HEK293 (cell line): ENCODE data around the gene MESP2.

ENCODE experiments used
- CTCF ChIA-PET: fragments of 350-600 bp; formaldehyde crosslinking; extraction: SDS; loops from one replicate; lab custom pipeline; 2021; ENCODE audit warnings: antibody characterized with exemption; lab: Yijun Ruan, JAX
- POLR2A ChIA-PET: fragments of 300-600 bp; formaldehyde crosslinking; extraction: SDS; loops from one replicate; lab custom pipeline; 2020; ENCODE audit warnings: antibody characterized with exemption, inconsistent platforms; lab: Yijun Ruan, JAX
- H3K27ac ChIP-seq: fragments of 200-500 bp; sonication (Bioruptor generic); 2 replicates; pipeline ENCODE4 v1.5.1; 2014; ENCODE audit warnings: low read depth, low read length, control low read depth, inconsistent platforms; ENCODE audit errors: extremely low read depth
- H3K36me3 ChIP-seq, 2 experiments: fragments of 200-500 bp in 1 of 2; sonication (Bioruptor generic) in 1 of 2; 1 replicate in 1 of 2; 2 replicates in 1 of 2; pipeline ENCODE4 v1.5.1; 2014 to 2017; ENCODE audit warnings: inconsistent platforms in 2 of 2, low read length in 2 of 2; ENCODE audit not compliant: control insufficient read depth in 2 of 2, insufficient read depth in 1 of 2
- H3K4me1 ChIP-seq: fragments of 200-500 bp; sonication (Bioruptor generic); 2 replicates; pipeline ENCODE4 v1.5.1; 2014; ENCODE audit warnings: mild to moderate bottlenecking, low read length, inconsistent platforms; ENCODE audit not compliant: control insufficient read depth, insufficient read depth
- H3K4me3 ChIP-seq: 2 replicates; pipeline ENCODE4 v1.5.1; 2011; ENCODE audit warnings: low read depth, mild to moderate bottlenecking, control low read depth, low read length, moderate library complexity
- H3K9me3 ChIP-seq: fragments of 200-500 bp; sonication (Bioruptor generic); 2 replicates; pipeline ENCODE4 v1.5.1; 2014; ENCODE audit warnings: low read depth, low read length, inconsistent platforms; ENCODE audit not compliant: control insufficient read depth, insufficient read depth
- GLIS2 ChIP-seq: fragments of 450-650 bp; formaldehyde crosslinking; IDR thresholded peaks from 2 replicates; pipeline ENCODE4 v1.5.1; 2016; ENCODE audit warnings: missing biosample characterization, missing genetic modification characterization
- IKZF3 ChIP-seq: fragments of 450-650 bp; IDR thresholded peaks from 2 replicates; pipeline ENCODE4 v1.5.0; 2018; ENCODE audit warnings: missing biosample characterization, mild to moderate bottlenecking, missing genetic modification characterization, moderate library complexity
- SCRT2 ChIP-seq: fragments of 450-650 bp; formaldehyde crosslinking; IDR thresholded peaks from 2 replicates; pipeline ENCODE4 v1.5.1; 2016; ENCODE audit warnings: missing biosample characterization, missing genetic modification characterization
- YY1 ChIP-seq: fragments of 450-650 bp; formaldehyde crosslinking; IDR thresholded peaks from 2 replicates; pipeline ENCODE4 v1.5.1; 2018; ENCODE audit warnings: missing biosample characterization, missing genetic modification characterization
- ZBTB17 ChIP-seq: fragments of 450-650 bp; formaldehyde crosslinking; IDR thresholded peaks from 2 replicates; pipeline ENCODE4 v1.5.1; 2016; ENCODE audit warnings: missing biosample characterization, missing genetic modification characterization
- ZBTB7A ChIP-seq: fragments of 450-650 bp; formaldehyde crosslinking; IDR thresholded peaks from 2 replicates; pipeline ENCODE4 v1.5.1; 2016; ENCODE audit warnings: low read depth, missing biosample characterization, missing genetic modification characterization
- ZBTB8A ChIP-seq: fragments of 450-650 bp; formaldehyde crosslinking; IDR thresholded peaks from 2 replicates; pipeline ENCODE4 v1.5.1; 2016; ENCODE audit warnings: missing biosample characterization, missing genetic modification characterization
- ZNF10 ChIP-seq: fragments of 450-650 bp; formaldehyde crosslinking; IDR thresholded peaks from 2 replicates; pipeline ENCODE4 v1.5.1; 2017; ENCODE audit warnings: missing biosample characterization, missing genetic modification characterization
- ZNF184 ChIP-seq: fragments of 450-650 bp; IDR thresholded peaks from 2 replicates; pipeline ENCODE4 v1.5.1; 2018; ENCODE audit warnings: missing biosample characterization, mild to moderate bottlenecking, missing genetic modification characterization
- ZNF202 ChIP-seq: fragments of 450-650 bp; formaldehyde crosslinking; IDR thresholded peaks from 2 replicates; pipeline ENCODE4 v1.5.1; 2016; ENCODE audit warnings: missing biosample characterization, missing genetic modification characterization, borderline replicate concordance
- ZNF335 ChIP-seq: fragments of 450-650 bp; formaldehyde crosslinking; conservative IDR thresholded peaks from 2 replicates; pipeline ENCODE4 v1.5.1; 2016; ENCODE audit warnings: missing biosample characterization, missing genetic modification characterization
- ZNF529 ChIP-seq: fragments of 450-650 bp; formaldehyde crosslinking; IDR thresholded peaks from 2 replicates; pipeline ENCODE4 v1.5.1; 2017; ENCODE audit warnings: missing genetic modification characterization, missing biosample characterization; ENCODE audit not compliant: insufficient replicate concordance
- ZNF561 ChIP-seq: fragments of 450-650 bp; IDR thresholded peaks from 2 replicates; pipeline ENCODE4 v1.5.1; 2018; ENCODE audit warnings: missing biosample characterization, missing genetic modification characterization, borderline replicate concordance
- ZNF600 ChIP-seq: fragments of 450-650 bp; formaldehyde crosslinking; IDR thresholded peaks from 2 replicates; pipeline ENCODE4 v1.5.1; 2016; ENCODE audit warnings: missing biosample characterization, missing genetic modification characterization
- ZNF768 ChIP-seq: fragments of 450-650 bp; formaldehyde crosslinking; IDR thresholded peaks from 2 replicates; pipeline ENCODE4 v1.5.1; 2018; ENCODE audit warnings: missing biosample characterization, mild to moderate bottlenecking, missing genetic modification characterization
- ZNF777 ChIP-seq: fragments of 450-650 bp; formaldehyde crosslinking; IDR thresholded peaks from 2 replicates; pipeline ENCODE4 v1.5.1; 2017; ENCODE audit warnings: missing biosample characterization, missing genetic modification characterization, borderline replicate concordance
- ZSCAN30 ChIP-seq: fragments of 450-650 bp; IDR thresholded peaks from 2 replicates; pipeline ENCODE4 v1.5.1; 2018; ENCODE audit warnings: missing biosample characterization, mild to moderate bottlenecking, missing genetic modification characterization, moderate library complexity
- ZXDB ChIP-seq: fragments of 450-650 bp; formaldehyde crosslinking; IDR thresholded peaks from 2 replicates; pipeline ENCODE4 v1.5.1; 2016; ENCODE audit warnings: missing biosample characterization, missing genetic modification characterization
- TF ChIP-seq, protein P1 (sequence below): IDR thresholded peaks from 2 replicates; pipeline ENCODE4 v1.6.1; 2011; ENCODE audit warnings: mild to moderate bottlenecking, low read depth, low read length, borderline replicate concordance
- TF ChIP-seq, protein P2 (sequence below): fragments of 450-650 bp; formaldehyde crosslinking; IDR thresholded peaks from 2 replicates; pipeline ENCODE4 v1.5.1; 2017; ENCODE audit warnings: missing biosample characterization, missing genetic modification characterization
- TF ChIP-seq, protein P3 (sequence below): fragments of 450-650 bp; IDR thresholded peaks from 2 replicates; pipeline ENCODE4 v1.5.1; 2018; ENCODE audit warnings: missing biosample characterization, missing genetic modification characterization
- TF ChIP-seq, protein P4 (sequence below): sonication (generic); formaldehyde crosslinking; IDR thresholded peaks from 2 replicates; pipeline ENCODE4 v1.8.1; 2022; ENCODE audit warnings: mild to moderate bottlenecking, moderate library complexity, missing genetic modification reagents
- TF ChIP-seq, protein P5 (sequence below): fragments of 450-650 bp; formaldehyde crosslinking; optimal IDR thresholded peaks from 2 replicates; pipeline ENCODE3; 2016; ENCODE audit warnings: missing biosample characterization, mild to moderate bottlenecking, missing genetic modification characterization
- TF ChIP-seq, protein P6 (sequence below): fragments of 450-650 bp; formaldehyde crosslinking; IDR thresholded peaks from 2 replicates; pipeline ENCODE4 v1.5.1; 2016; ENCODE audit warnings: missing biosample characterization, missing genetic modification characterization

MESP2 gene, protein sequence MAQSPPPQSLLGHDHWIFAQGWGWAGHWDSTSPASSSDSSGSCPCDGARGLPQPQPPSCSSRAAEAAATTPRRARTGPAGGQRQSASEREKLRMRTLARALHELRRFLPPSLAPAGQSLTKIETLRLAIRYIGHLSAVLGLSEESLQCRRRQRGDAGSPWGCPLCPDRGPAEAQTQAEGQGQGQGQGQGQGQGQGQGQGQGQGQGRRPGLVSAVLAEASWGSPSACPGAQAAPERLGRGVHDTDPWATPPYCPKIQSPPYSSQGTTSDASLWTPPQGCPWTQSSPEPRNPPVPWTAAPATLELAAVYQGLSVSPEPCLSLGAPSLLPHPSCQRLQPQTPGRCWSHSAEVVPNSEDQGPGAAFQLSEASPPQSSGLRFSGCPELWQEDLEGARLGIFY

DNA sequence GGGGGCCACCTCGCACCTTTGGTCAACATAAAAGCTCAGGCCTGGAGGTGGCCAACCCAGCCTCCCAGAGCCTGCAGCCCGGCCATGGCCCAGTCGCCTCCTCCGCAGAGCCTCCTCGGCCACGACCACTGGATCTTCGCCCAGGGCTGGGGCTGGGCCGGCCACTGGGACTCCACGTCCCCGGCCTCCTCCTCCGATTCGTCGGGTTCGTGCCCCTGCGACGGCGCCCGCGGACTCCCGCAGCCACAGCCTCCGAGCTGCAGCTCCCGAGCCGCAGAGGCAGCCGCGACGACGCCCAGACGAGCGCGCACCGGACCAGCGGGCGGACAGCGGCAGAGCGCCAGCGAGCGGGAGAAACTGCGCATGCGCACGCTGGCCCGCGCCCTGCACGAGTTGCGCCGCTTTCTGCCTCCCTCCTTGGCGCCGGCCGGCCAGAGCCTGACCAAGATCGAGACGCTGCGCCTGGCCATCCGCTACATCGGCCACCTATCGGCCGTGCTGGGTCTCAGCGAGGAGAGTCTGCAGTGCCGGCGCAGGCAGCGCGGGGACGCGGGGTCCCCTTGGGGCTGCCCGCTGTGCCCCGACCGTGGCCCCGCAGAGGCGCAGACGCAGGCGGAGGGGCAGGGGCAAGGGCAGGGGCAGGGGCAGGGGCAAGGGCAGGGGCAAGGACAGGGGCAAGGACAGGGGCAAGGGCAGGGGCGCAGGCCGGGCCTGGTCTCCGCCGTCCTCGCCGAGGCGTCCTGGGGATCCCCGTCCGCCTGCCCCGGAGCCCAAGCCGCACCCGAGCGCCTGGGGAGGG is at the start of gene MESP2:
MESP2 (plus strand) TSS at position 59 of the 799 bp plus-strand sequence; CDS start at position 85, 26 bp downstream.
- no peaks in the 10 kb centered on the region; the same call in 1 of the 2 replicates for H3K4me1 ChIP-seq
- H3K36me3 ChIP-seq, result no peaks in the 10 kb centered on the region
- POLR2A ChIA-PET, result interaction anchor here (0.9 kb wide), 1 partner anchor 98 kb away, joined by 3 read pairs; no protein-coding TSS in a partner anchor
- no peaks in the 10 kb centered on the region for H3K9me3 ChIP-seq
- CTCF ChIA-PET, result interaction anchor here (0.9 to 7.9 kb wide), 4 partner anchors 16 to 98 kb away, joined by 3 to 89 read pairs (median 4); no protein-coding TSS in a partner anchor
- peak within 1 kb of the TSS; percentile 27 for H3K4me3 ChIP-seq
- H3K27ac ChIP-seq, result peak within 1 kb of the TSS; percentile 10; the same call in 1 of the 2 replicates
- no peak for TF ChIP-seq ZNF184
- peak; percentile 68 for TF ChIP-seq ZNF335
- peak; percentile 47; the same call in 1 of the 2 replicates for TF ChIP-seq ZBTB8A (tag by site-specific recombination)
- TF ChIP-seq, protein P1, sequence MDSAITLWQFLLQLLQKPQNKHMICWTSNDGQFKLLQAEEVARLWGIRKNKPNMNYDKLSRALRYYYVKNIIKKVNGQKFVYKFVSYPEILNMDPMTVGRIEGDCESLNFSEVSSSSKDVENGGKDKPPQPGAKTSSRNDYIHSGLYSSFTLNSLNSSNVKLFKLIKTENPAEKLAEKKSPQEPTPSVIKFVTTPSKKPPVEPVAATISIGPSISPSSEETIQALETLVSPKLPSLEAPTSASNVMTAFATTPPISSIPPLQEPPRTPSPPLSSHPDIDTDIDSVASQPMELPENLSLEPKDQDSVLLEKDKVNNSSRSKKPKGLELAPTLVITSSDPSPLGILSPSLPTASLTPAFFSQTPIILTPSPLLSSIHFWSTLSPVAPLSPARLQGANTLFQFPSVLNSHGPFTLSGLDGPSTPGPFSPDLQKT, result no peak
- 0 out of 2 replicates have a peak, but pooled peaks have one; percentile 33 for TF ChIP-seq ZSCAN30 (tag by site-specific recombination)
- peak; percentile 38; the same call in 1 of the 2 replicates for TF ChIP-seq GLIS2 (tag by site-specific recombination)
- no peak for TF ChIP-seq ZNF529 (tag by site-specific recombination)
- TF ChIP-seq YY1 (tag by site-specific recombination), result no peak
- TF ChIP-seq, protein P2, sequence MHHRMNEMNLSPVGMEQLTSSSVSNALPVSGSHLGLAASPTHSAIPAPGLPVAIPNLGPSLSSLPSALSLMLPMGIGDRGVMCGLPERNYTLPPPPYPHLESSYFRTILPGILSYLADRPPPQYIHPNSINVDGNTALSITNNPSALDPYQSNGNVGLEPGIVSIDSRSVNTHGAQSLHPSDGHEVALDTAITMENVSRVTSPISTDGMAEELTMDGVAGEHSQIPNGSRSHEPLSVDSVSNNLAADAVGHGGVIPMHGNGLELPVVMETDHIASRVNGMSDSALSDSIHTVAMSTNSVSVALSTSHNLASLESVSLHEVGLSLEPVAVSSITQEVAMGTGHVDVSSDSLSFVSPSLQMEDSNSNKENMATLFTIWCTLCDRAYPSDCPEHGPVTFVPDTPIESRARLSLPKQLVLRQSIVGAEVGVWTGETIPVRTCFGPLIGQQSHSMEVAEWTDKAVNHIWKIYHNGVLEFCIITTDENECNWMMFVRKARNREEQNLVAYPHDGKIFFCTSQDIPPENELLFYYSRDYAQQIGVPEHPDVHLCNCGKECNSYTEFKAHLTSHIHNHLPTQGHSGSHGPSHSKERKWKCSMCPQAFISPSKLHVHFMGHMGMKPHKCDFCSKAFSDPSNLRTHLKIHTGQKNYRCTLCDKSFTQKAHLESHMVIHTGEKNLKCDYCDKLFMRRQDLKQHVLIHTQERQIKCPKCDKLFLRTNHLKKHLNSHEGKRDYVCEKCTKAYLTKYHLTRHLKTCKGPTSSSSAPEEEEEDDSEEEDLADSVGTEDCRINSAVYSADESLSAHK, result no peak
- TF ChIP-seq ZNF768 (tag by site-specific recombination), result no peak
- TF ChIP-seq ZNF777 (tag by site-specific recombination), result peak; percentile 83; the same call in 1 of the 2 replicates
- TF ChIP-seq ZNF10 (tag by site-specific recombination), result no peak
- TF ChIP-seq ZNF202 (tag by site-specific recombination), result peak; percentile 94
- TF ChIP-seq, protein P3, sequence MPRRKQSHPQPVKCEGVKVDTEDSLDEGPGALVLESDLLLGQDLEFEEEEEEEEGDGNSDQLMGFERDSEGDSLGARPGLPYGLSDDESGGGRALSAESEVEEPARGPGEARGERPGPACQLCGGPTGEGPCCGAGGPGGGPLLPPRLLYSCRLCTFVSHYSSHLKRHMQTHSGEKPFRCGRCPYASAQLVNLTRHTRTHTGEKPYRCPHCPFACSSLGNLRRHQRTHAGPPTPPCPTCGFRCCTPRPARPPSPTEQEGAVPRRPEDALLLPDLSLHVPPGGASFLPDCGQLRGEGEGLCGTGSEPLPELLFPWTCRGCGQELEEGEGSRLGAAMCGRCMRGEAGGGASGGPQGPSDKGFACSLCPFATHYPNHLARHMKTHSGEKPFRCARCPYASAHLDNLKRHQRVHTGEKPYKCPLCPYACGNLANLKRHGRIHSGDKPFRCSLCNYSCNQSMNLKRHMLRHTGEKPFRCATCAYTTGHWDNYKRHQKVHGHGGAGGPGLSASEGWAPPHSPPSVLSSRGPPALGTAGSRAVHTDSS (tag by site-specific recombination), result no peak
- TF ChIP-seq IKZF3 (tag by site-specific recombination), result no peak
- TF ChIP-seq ZXDB (tag by site-specific recombination), result peak; percentile 71; the same call in 1 of the 2 replicates
- peak; percentile 82 for TF ChIP-seq SCRT2 (tag by site-specific recombination)
- TF ChIP-seq, protein P4, sequence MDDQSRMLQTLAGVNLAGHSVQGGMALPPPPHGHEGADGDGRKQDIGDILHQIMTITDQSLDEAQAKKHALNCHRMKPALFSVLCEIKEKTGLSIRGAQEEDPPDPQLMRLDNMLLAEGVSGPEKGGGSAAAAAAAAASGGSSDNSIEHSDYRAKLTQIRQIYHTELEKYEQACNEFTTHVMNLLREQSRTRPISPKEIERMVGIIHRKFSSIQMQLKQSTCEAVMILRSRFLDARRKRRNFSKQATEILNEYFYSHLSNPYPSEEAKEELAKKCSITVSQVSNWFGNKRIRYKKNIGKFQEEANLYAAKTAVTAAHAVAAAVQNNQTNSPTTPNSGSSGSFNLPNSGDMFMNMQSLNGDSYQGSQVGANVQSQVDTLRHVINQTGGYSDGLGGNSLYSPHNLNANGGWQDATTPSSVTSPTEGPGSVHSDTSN (CRISPR knock-in tag), result peak; percentile 54; the same call in 1 of the 2 replicates
- TF ChIP-seq ZBTB7A (tag by site-specific recombination), result no peak
- TF ChIP-seq, protein P5, sequence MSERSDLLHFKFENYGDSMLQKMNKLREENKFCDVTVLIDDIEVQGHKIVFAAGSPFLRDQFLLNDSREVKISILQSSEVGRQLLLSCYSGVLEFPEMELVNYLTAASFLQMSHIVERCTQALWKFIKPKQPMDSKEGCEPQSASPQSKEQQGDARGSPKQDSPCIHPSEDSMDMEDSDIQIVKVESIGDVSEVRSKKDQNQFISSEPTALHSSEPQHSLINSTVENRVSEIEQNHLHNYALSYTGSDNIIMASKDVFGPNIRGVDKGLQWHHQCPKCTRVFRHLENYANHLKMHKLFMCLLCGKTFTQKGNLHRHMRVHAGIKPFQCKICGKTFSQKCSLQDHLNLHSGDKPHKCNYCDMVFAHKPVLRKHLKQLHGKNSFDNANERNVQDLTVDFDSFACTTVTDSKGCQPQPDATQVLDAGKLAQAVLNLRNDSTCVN (tag by site-specific recombination), result peak; percentile 89
- TF ChIP-seq, protein P6, sequence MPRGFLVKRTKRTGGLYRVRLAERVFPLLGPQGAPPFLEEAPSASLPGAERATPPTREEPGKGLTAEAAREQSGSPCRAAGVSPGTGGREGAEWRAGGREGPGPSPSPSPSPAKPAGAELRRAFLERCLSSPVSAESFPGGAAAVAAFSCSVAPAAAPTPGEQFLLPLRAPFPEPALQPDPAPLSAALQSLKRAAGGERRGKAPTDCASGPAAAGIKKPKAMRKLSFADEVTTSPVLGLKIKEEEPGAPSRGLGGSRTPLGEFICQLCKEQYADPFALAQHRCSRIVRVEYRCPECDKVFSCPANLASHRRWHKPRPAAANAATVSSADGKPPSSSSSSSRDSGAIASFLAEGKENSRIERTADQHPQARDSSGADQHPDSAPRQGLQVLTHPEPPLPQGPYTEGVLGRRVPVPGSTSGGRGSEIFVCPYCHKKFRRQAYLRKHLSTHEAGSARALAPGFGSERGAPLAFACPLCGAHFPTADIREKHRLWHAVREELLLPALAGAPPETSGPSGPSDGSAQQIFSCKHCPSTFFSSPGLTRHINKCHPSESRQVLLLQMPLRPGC (tag by site-specific recombination), result no peak
- peak; percentile 25; the same call in 1 of the 2 replicates for TF ChIP-seq ZNF561 (tag by site-specific recombination)
- TF ChIP-seq ZNF600 (tag by site-specific recombination), result peak; percentile 94
- TF ChIP-seq ZBTB17, result peak; percentile 84
